PC-3 (cell line): ENCODE results near the gene SCGB2A2. TPM values are rescaled to one million over a fixed set of nuclear protein-coding genes. Genes with fewer than 3 reads are reported as not detected.

ENCODE experiments used
- ATAC-seq: fragments of 200-7000 bp; cut with Tn5 transposase; 2 replicates; pipeline ENCODE4 v1.9.1; 2020; ENCODE audit warnings: mild to moderate bottlenecking, moderate library complexity
- BruUV-seq: library from RNA; stranded (reverse); fragments of 400-500 nt; replicated peaks from 2 replicates; lab custom pipeline; 2021; lab: Mats Ljungman, UMichigan
- CTCF ChIA-PET: fragments of 300-600 bp; sonication (Branson Sonifier 250); formaldehyde crosslinking; loops from one replicate; lab custom pipeline; 2022; ENCODE audit warnings: antibody characterized with exemption; lab: Charles Lee
- POLR2A ChIA-PET: fragments of 300-600 bp; sonication (Branson Sonifier 250); formaldehyde crosslinking; loops from one replicate; lab custom pipeline; 2022; ENCODE audit warnings: antibody characterized with exemption; ENCODE audit not compliant: unreplicated experiment; lab: Charles Lee
- DNase-seq: peaks from one replicate; pipeline ENCODE4 v3.0.0-alpha.2; 2015
- H2AFZ ChIP-seq: fragments of 300-600 bp; sonication (generic); 2 replicates; pipeline ENCODE4 v1.6.0; 2016; ENCODE audit warnings: antibody characterized with exemption, low read length
- H3F3A ChIP-seq: fragments of 300-600 bp; sonication (generic); one replicate; pipeline ENCODE4 v1.6.0; 2017; ENCODE audit warnings: antibody characterized with exemption, low read length, control low read depth, mild to moderate bottlenecking; ENCODE audit not compliant: unreplicated experiment
- H3K27ac ChIP-seq: fragments of 300-600 bp; sonication (generic); 2 replicates; pipeline ENCODE4 v1.5.1; 2016; ENCODE audit warnings: mild to moderate bottlenecking, low read length
- H3K27me3 ChIP-seq: fragments of 300-600 bp; sonication (generic); 2 replicates; pipeline ENCODE4 v1.6.1; 2016; ENCODE audit warnings: low read length, mixed read lengths
- H3K36me3 ChIP-seq: fragments of 300-600 bp; sonication (generic); 2 replicates; pipeline ENCODE4 v1.6.1; 2016; ENCODE audit warnings: low read depth, mixed run types, low read length, mixed read lengths
- H3K4me1 ChIP-seq: fragments of 300-600 bp; sonication (generic); 2 replicates; pipeline ENCODE4 v1.5.1; 2016; ENCODE audit warnings: low read length; ENCODE audit not compliant: insufficient read depth
- H3K4me2 ChIP-seq: fragments of 300-600 bp; sonication (generic); 2 replicates; pipeline ENCODE4 v1.6.0; 2016; ENCODE audit warnings: low read length
- H3K4me3 ChIP-seq: fragments of 300-600 bp; sonication (generic); 2 replicates; pipeline ENCODE4 v1.5.1; 2016; ENCODE audit warnings: mild to moderate bottlenecking, low read length, mixed read lengths
- H3K79me2 ChIP-seq: fragments of 300-600 bp; sonication (generic); 2 replicates; pipeline ENCODE4 v1.6.1; 2017; ENCODE audit warnings: low read length, mixed read lengths
- H3K9ac ChIP-seq: fragments of 300-600 bp; sonication (generic); 2 replicates; pipeline ENCODE4 v1.6.0; 2016; ENCODE audit warnings: mild to moderate bottlenecking, low read length
- H3K9me2 ChIP-seq: fragments of 300-600 bp; sonication (generic); replicated peaks from 2 replicates; pipeline ENCODE4 v1.6.1; 2016; ENCODE audit warnings: mixed run types, low read length, mixed read lengths
- H3K9me3 ChIP-seq: fragments of 300-600 bp; sonication (generic); 2 replicates; pipeline ENCODE4 v1.6.1; 2016; ENCODE audit warnings: low read length, mixed read lengths
- H4K20me1 ChIP-seq: fragments of 300-600 bp; sonication (generic); 2 replicates; pipeline ENCODE4 v1.6.1; 2016; ENCODE audit warnings: low read length, mixed read lengths
- CTCF ChIP-seq: fragments of 300-600 bp; sonication (generic); conservative IDR thresholded peaks from 2 replicates; pipeline ENCODE4 v1.5.1; 2017; ENCODE audit warnings: antibody characterized with exemption, low read depth, mild to moderate bottlenecking, low read length
- EZH2 ChIP-seq: fragments of 300-600 bp; sonication (generic); IDR thresholded peaks from one replicate; pipeline ENCODE4 v1.6.1; 2017; ENCODE audit warnings: antibody characterized with exemption, mild to moderate bottlenecking, low read length; ENCODE audit not compliant: unreplicated experiment
- EZH2phosphoT487 ChIP-seq: fragments of 300-600 bp; sonication (generic); IDR thresholded peaks from 2 replicates; pipeline ENCODE4 v1.6.1; 2018; ENCODE audit warnings: mild to moderate bottlenecking, antibody characterized with exemption, low read length, borderline replicate concordance
- intact Hi-C: fragments of 100-400 bp; cut with micrococcal nuclease; formaldehyde crosslinking; loops from 2 replicates; pipeline ENCODE4 v1.9.0; 2023
- total RNA-seq: library from RNA; depleted of rRNA; stranded (reverse); fragments of >200 nt; gene quantifications from 2 replicates; pipeline ENCODE4 v1.2.3, GENCODE V29; 2014

The SCGB2A2 gene
- total RNA-seq, 1 experiment from 2014 or later = not detected

DNA sequence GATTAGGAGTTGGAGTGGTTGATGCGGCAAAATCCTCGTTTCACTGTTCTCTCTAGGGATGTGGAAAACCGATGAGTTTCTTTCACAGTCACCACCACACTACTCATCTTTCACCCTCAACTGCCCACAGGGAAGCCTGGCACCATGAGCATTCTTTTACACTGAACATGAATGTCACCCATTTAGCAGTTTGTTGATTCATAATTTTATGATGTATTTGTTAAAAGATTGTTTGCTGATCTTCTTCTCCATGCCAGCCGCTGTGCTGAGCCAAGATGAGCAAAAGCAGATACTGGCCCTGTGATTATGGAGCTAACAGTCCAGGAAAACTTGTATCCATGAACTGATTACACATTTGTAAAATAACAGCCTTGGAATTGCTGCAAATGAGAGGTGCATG is 31.8 kb upstream of the SCGB2A2 start:
- intact Hi-C loops = no loop called here
- Histone ChIP-seq H3K4me2 (no peak overlapping the region), H3K4me1 (peaks cover 11% of the 10 kb centered on the region), H3K27ac (no peak overlapping the region), H3K9me3 (no peaks in the 10 kb centered on the region), H3K27me3 (peaks cover 28% of the 10 kb centered on the region), H3K4me3 (no peak overlapping the region), H3K36me3 (no peaks in the 10 kb centered on the region), H3K9ac (no peak overlapping the region), H3K9me2 (no peaks in the 10 kb centered on the region), H4K20me1 (no peaks in the 10 kb centered on the region), H3F3A (no peaks in the 10 kb centered on the region), H2AFZ (no peak overlapping the region), H3K79me2 (no peaks in the 10 kb centered on the region)
- BruUV-seq = no TSS peak
- ChIA-PET POLR2A (no interaction called here), CTCF (no interaction called here)
- peak; percentile 30 for DNase-seq
- TF ChIP-seq EZH2phosphoT487 (no peak), CTCF (no peak), EZH2 (no peak)
- ATAC-seq = no peak

- Histone ChIP-seq H4K20me1 (no peaks in the 10 kb centered on the region), H3K79me2 (no peaks in the 10 kb centered on the region), H3K4me3 (no peak overlapping the region), H3K4me1 (peaks cover 11% of the 10 kb centered on the region), H3K9me2 (no peaks in the 10 kb centered on the region), H3F3A (no peaks in the 10 kb centered on the region), H3K36me3 (no peaks in the 10 kb centered on the region), H3K27ac (no peak overlapping the region), H2AFZ (no peak overlapping the region), H3K9me3 (no peaks in the 10 kb centered on the region), H3K27me3 (peaks cover 23% of the 10 kb centered on the region), H3K4me2 (no peak overlapping the region), H3K9ac (no peak overlapping the region)
- no TSS peak for BruUV-seq
- ChIA-PET POLR2A (no interaction called here), CTCF (no interaction called here)
- DNase-seq = no peak
- no peak for ATAC-seq
- intact Hi-C loops = no loop called here
- TF ChIP-seq EZH2 = no peak
- TF ChIP-seq CTCF = no peak
- no peak for TF ChIP-seq EZH2phosphoT487
These were observed 28.9 kb upstream of the SCGB2A2 start for GRCh38 chr11:62241095-62241494.

DNA sequence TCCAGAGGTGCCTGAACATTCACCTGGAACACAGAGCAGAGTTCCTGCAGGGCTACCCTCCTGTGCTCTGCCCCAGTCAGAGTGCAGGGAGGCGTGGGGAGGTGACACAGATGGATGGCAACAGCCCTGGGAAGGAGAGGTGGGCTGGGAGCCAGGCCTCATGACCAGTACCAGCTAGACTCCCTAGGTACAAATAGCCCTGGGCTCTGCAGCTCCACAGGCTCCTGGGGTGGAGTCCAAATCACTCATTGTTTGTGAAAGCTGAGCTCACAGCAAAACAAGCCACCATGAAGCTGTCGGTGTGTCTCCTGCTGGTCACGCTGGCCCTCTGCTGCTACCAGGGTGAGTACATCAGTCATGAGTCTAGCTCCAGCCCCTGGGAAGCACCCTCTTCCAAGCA is 27.9 kb upstream of the SCGB2A2 start, which contains the start of gene SCGB1D2:
Gene SCGB1D2 (plus strand): TSS at position 219 of the 400 bp plus-strand sequence. CDS start 69 bp downstream, at position 288.
- H3K9ac ChIP-seq = no peak within 1 kb of the TSS
- no peaks in the 10 kb centered on the region for H3K9me2 ChIP-seq
- intact Hi-C loops = no loop called here
- peak within 1 kb of the TSS; percentile 17; the same call in 1 of the 2 replicates for H3K4me2 ChIP-seq
- H3K36me3 ChIP-seq = no peaks in the 10 kb centered on the region
- ChIA-PET CTCF (interaction anchor here (1.0 kb wide), 1 partner anchor 14 kb away, joined by 3 read pairs; no protein-coding TSS in a partner anchor), POLR2A (no interaction called here)
- peak; percentile 92 for ATAC-seq
- H3K9me3 ChIP-seq = no peaks in the 10 kb centered on the region
- H3F3A ChIP-seq = no peaks in the 10 kb centered on the region
- DNase-seq = peak; percentile 94
- peaks cover 11% of the 10 kb centered on the region for H3K4me1 ChIP-seq
- TF ChIP-seq EZH2phosphoT487 (no peak), CTCF (no peak; the same call in 1 of the 2 replicates), EZH2 (no peak)
- no peaks in the 10 kb centered on the region for H3K79me2 ChIP-seq
- H3K4me3 ChIP-seq = no peak within 1 kb of the TSS
- no peaks in the 10 kb centered on the region for H4K20me1 ChIP-seq
- no peak within 1 kb of the TSS for H2AFZ ChIP-seq
- no peak within 1 kb of the TSS for H3K27ac ChIP-seq
- no TSS peak for BruUV-seq
- H3K27me3 ChIP-seq = peaks cover 23% of the 10 kb centered on the region
